Neural cell (in vitro differentiated cells): ENCODE results near the gene BTF3L4.

Experiments used
- EZH2 ChIP-seq: fragments of 200-600, 300-800 bp; shearing (Covaris generic), sonication (generic); IDR thresholded peaks from 2 replicates; pipeline ENCODE4 v1.6.1; 2014; ENCODE audit warnings: antibody characterized with exemption, low read length, borderline replicate concordance, mild to moderate bottlenecking; ENCODE audit not compliant: insufficient read depth, poor library complexity, severe bottlenecking
- POLR2AphosphoS5 ChIP-seq: IDR thresholded peaks from 2 replicates; pipeline ENCODE4 v1.6.1; 2012
- TF ChIP-seq, protein P1 (sequence below): IDR thresholded peaks from 2 replicates; pipeline ENCODE4 v1.6.1; 2012; ENCODE audit warnings: borderline replicate concordance
- TF ChIP-seq, protein P2 (sequence below): fragments of 450-650 bp; IDR thresholded peaks from 2 replicates; pipeline ENCODE4 v1.5.1; 2014; ENCODE audit warnings: antibody characterized with exemption, mild to moderate bottlenecking, moderate library complexity; ENCODE audit not compliant: poor library complexity, severe bottlenecking

DNA sequence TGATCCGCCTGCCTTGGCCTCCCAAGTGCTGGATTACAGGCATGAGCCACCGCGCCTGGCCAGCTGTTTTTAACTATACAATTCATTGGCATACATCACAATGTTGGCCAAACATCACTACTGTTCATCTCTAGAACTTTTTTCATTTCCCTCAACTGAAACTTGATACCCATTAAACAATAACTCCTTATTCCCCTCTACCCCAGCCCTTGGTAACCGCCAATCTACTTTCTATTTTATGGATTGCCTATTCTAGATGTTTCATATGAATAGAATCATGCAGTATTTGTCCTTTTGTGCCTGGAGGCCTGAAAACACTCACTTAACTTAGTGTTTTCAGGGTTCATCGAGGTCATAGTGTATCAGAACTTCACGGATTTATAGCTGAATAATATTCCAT, 16.2 kb downstream of the BTF3L4 start:
- TF ChIP-seq, protein P1, sequence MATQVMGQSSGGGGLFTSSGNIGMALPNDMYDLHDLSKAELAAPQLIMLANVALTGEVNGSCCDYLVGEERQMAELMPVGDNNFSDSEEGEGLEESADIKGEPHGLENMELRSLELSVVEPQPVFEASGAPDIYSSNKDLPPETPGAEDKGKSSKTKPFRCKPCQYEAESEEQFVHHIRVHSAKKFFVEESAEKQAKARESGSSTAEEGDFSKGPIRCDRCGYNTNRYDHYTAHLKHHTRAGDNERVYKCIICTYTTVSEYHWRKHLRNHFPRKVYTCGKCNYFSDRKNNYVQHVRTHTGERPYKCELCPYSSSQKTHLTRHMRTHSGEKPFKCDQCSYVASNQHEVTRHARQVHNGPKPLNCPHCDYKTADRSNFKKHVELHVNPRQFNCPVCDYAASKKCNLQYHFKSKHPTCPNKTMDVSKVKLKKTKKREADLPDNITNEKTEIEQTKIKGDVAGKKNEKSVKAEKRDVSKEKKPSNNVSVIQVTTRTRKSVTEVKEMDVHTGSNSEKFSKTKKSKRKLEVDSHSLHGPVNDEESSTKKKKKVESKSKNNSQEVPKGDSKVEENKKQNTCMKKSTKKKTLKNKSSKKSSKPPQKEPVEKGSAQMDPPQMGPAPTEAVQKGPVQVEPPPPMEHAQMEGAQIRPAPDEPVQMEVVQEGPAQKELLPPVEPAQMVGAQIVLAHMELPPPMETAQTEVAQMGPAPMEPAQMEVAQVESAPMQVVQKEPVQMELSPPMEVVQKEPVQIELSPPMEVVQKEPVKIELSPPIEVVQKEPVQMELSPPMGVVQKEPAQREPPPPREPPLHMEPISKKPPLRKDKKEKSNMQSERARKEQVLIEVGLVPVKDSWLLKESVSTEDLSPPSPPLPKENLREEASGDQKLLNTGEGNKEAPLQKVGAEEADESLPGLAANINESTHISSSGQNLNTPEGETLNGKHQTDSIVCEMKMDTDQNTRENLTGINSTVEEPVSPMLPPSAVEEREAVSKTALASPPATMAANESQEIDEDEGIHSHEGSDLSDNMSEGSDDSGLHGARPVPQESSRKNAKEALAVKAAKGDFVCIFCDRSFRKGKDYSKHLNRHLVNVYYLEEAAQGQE: no peak
- TF ChIP-seq, protein P2, sequence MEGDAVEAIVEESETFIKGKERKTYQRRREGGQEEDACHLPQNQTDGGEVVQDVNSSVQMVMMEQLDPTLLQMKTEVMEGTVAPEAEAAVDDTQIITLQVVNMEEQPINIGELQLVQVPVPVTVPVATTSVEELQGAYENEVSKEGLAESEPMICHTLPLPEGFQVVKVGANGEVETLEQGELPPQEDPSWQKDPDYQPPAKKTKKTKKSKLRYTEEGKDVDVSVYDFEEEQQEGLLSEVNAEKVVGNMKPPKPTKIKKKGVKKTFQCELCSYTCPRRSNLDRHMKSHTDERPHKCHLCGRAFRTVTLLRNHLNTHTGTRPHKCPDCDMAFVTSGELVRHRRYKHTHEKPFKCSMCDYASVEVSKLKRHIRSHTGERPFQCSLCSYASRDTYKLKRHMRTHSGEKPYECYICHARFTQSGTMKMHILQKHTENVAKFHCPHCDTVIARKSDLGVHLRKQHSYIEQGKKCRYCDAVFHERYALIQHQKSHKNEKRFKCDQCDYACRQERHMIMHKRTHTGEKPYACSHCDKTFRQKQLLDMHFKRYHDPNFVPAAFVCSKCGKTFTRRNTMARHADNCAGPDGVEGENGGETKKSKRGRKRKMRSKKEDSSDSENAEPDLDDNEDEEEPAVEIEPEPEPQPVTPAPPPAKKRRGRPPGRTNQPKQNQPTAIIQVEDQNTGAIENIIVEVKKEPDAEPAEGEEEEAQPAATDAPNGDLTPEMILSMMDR: no peak
- TF ChIP-seq EZH2 (no peak), POLR2AphosphoS5 (no peak)
